Measurements from ENCODE around the gene CASD1. TPM values are rescaled to one million over a fixed set of nuclear protein-coding genes. Genes with fewer than 3 reads are reported as not detected.

CASD1 gene
- total RNA-seq, 2 experiments from 2014 or later = 19.6 to 24.7 TPM

DNA sequence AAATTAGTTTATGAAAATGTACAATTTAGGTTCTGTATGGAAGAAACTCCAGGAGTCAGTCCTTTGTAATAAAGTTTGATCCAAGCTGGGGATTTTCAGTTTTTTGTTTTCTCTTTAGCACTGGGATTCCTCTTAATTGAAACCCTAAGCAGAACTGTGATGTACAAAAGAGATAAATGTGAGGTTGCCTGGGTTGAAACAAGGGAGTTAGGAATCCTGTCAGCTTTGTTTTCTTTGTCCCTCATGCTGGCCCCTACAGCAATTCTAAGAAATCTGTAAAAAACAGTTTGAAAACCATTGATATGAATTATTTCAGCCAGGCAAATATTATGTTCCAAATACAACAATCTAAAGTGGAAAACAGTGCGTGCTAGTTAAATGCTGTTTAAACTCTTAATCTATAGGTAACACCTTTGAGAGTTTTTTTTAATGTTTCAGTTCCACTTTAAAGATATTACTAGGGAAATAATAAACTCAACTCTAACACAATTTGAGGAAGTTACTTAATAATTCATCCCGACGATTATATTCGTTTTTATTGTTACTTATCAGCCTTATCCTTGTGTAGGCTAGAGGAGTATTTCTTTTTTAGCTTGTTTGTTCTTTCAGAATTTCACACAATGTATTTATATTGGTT is 81.0 kb downstream of the CASD1 start:
- Histone ChIP-seq H3K9me2 (ENCODE audit: insufficient read depth, low read length) (no peaks in the 10 kb centered on the region), H2AFZ (ENCODE audit: low read length) (no peak overlapping the region), H4K20me1 (ENCODE audit: insufficient read depth, low read length) (no peaks in the 10 kb centered on the region), H3K4me1 (ENCODE audit: insufficient read depth, low read length, poor library complexity, severe bottlenecking) (no peaks in the 10 kb centered on the region), H3K27ac (ENCODE audit: low read depth, low read length, poor library complexity, severe bottlenecking) (no peak overlapping the region), H3K79me2 (ENCODE audit: insufficient read depth, low read depth, low read length) (no peaks in the 10 kb centered on the region), H3K4me3 (ENCODE audit: low read depth, low read length, poor library complexity, severe bottlenecking) (no peak overlapping the region), H3K36me3 (ENCODE audit: insufficient read depth, low read length) (no peaks in the 10 kb centered on the region), H3K4me2 (ENCODE audit: low read length) (no peak overlapping the region), H3K9me3 (ENCODE audit: low read length) (no peaks in the 10 kb centered on the region)
- no peak for DNase-seq (ENCODE audit: low spot score)
- TF ChIP-seq, protein P1, sequence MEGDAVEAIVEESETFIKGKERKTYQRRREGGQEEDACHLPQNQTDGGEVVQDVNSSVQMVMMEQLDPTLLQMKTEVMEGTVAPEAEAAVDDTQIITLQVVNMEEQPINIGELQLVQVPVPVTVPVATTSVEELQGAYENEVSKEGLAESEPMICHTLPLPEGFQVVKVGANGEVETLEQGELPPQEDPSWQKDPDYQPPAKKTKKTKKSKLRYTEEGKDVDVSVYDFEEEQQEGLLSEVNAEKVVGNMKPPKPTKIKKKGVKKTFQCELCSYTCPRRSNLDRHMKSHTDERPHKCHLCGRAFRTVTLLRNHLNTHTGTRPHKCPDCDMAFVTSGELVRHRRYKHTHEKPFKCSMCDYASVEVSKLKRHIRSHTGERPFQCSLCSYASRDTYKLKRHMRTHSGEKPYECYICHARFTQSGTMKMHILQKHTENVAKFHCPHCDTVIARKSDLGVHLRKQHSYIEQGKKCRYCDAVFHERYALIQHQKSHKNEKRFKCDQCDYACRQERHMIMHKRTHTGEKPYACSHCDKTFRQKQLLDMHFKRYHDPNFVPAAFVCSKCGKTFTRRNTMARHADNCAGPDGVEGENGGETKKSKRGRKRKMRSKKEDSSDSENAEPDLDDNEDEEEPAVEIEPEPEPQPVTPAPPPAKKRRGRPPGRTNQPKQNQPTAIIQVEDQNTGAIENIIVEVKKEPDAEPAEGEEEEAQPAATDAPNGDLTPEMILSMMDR (conservative IDR thresholded peaks at IDR 0.05; ENCODE audit: low read length) = no peak
- TF ChIP-seq EZH2phosphoT487 (IDR thresholded peaks at IDR 0.05; ENCODE audit: borderline replicate concordance, low read depth, low read length) = no peak
- intact Hi-C loops (cut with micrococcal nuclease; ENCODE audit: unreplicated experiment) = no loop called here
- POLR2A ChIA-PET = interaction anchor here (1.3 to 1.6 kb wide), 2 partner anchors 11 to 66 kb away, joined by 3 to 6 read pairs; no protein-coding TSS in a partner anchor
- CTCF ChIA-PET (ENCODE audit: unreplicated experiment) = no interaction called here
- no TSS peak for BruUV-seq (replicated peaks)

DNA sequence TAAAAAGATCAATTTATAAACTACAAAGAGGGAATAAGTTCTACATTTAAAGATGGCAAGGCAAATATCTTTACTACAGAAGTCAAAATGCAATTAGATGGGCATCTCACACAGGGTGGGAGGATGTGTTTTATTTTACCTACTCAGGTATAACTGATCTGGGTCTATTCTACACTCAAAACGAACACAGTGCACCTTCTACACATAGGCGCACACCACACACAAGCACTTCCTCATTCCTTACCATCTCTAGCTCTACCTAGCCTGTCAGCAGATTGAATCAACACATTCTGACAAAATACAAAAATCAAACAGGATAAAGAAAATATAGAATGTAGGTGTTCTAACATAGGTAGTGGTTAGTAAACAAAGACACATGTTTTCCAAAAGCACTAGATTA is 81.6 kb downstream of the CASD1 start:
- ChIA-PET POLR2A (interaction anchor here (1.3 to 1.6 kb wide), 2 partner anchors 11 to 66 kb away, joined by 3 to 6 read pairs; no protein-coding TSS in a partner anchor), CTCF (ENCODE audit: unreplicated experiment) (no interaction called here)
- DNase-seq (ENCODE audit: low spot score) = no peak
- no TSS peak for BruUV-seq (replicated peaks)
- H3K9me3 ChIP-seq (ENCODE audit: low read length) = no peaks in the 10 kb centered on the region
- TF ChIP-seq, protein P1 (conservative IDR thresholded peaks at IDR 0.05; ENCODE audit: low read length) = no peak
- no peak for TF ChIP-seq EZH2phosphoT487 (IDR thresholded peaks at IDR 0.05; ENCODE audit: borderline replicate concordance, low read depth, low read length)
- H3K36me3 ChIP-seq (ENCODE audit: insufficient read depth, low read length) = no peaks in the 10 kb centered on the region
- H3K4me2 ChIP-seq (ENCODE audit: low read length) = no peak overlapping the region
- no peaks in the 10 kb centered on the region for H3K4me1 ChIP-seq (ENCODE audit: insufficient read depth, low read length, poor library complexity, severe bottlenecking)
- no peaks in the 10 kb centered on the region for H3K79me2 ChIP-seq (ENCODE audit: insufficient read depth, low read depth, low read length)
- no peak overlapping the region for H3K4me3 ChIP-seq (ENCODE audit: low read depth, low read length, poor library complexity, severe bottlenecking)
- intact Hi-C loops (cut with micrococcal nuclease; ENCODE audit: unreplicated experiment) = no loop called here
- no peaks in the 10 kb centered on the region for H3K9me2 ChIP-seq (ENCODE audit: insufficient read depth, low read length)
- H4K20me1 ChIP-seq (ENCODE audit: insufficient read depth, low read length) = no peaks in the 10 kb centered on the region
- H3K27ac ChIP-seq (ENCODE audit: low read depth, low read length, poor library complexity, severe bottlenecking) = no peak overlapping the region
- no peak overlapping the region for H2AFZ ChIP-seq (ENCODE audit: low read length)

DNA sequence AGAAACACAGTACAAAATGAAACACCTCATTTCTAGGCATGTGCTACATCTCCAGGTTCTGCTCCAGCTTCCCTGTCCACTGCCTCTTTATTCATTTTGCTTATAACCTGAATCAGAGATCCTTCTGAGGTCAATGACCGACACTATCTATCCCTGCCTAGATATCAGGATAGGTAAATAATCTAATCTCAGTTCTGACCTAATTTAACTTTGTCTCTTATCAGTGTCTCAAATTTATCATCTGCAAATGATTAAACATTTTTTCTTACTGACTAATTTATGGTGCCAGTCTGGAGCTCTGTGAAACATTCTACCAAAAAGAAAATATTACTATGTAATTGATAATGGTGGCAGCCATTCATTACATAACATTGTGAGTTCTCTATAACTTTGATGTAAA is 85.3 kb downstream of the CASD1 start:
- H3K9me3 ChIP-seq (ENCODE audit: low read length) = no peaks in the 10 kb centered on the region
- H3K4me3 ChIP-seq (ENCODE audit: low read depth, low read length, poor library complexity, severe bottlenecking) = no peak overlapping the region
- CTCF ChIA-PET (ENCODE audit: unreplicated experiment) = no interaction called here
- intact Hi-C loops (cut with micrococcal nuclease; ENCODE audit: unreplicated experiment) = no loop called here
- no peak for DNase-seq (ENCODE audit: low spot score)
- POLR2A ChIA-PET = interaction anchor here (0.6 to 1.6 kb wide), 4 partner anchors 10 to 685 kb away, joined by 3 to 6 read pairs (median 4); no protein-coding TSS in a partner anchor
- TF ChIP-seq, protein P1 (conservative IDR thresholded peaks at IDR 0.05; ENCODE audit: low read length) = no peak
- no peak for TF ChIP-seq EZH2phosphoT487 (IDR thresholded peaks at IDR 0.05; ENCODE audit: borderline replicate concordance, low read depth, low read length)
- BruUV-seq (replicated peaks) = no TSS peak
- no peaks in the 10 kb centered on the region for H3K79me2 ChIP-seq (ENCODE audit: insufficient read depth, low read depth, low read length)
- H3K27ac ChIP-seq (ENCODE audit: low read depth, low read length, poor library complexity, severe bottlenecking) = no peak overlapping the region
- H3K4me1 ChIP-seq (ENCODE audit: insufficient read depth, low read length, poor library complexity, severe bottlenecking) = no peaks in the 10 kb centered on the region
- no peak overlapping the region for H3K4me2 ChIP-seq (ENCODE audit: low read length)
- H3K9me2 ChIP-seq (ENCODE audit: insufficient read depth, low read length) = no peaks in the 10 kb centered on the region
- H2AFZ ChIP-seq (ENCODE audit: low read length) = no peak overlapping the region
- H4K20me1 ChIP-seq (ENCODE audit: insufficient read depth, low read length) = no peaks in the 10 kb centered on the region
- no peaks in the 10 kb centered on the region for H3K36me3 ChIP-seq (ENCODE audit: insufficient read depth, low read length)
